ENCODE data around the gene SORCS3.

GRCh38 chr10:104694074-104694473 lies 53.0 kb downstream of the SORCS3 start:
- TF ChIP-seq POLR2AphosphoS5 (IDR thresholded peaks at IDR 0.05; ENCODE audit: low read depth, low read length) (no peak), CTCF (IDR thresholded peaks at IDR 0.05) (no peak), SIN3A (IDR thresholded peaks at IDR 0.05; ENCODE audit: borderline replicate concordance, insufficient read depth, low read depth, low read length) (no peak), TCF7L2 (IDR thresholded peaks at IDR 0.05; ENCODE audit: low read depth, low read length) (no peak)
